ENCODE results near the gene TAL1.

- TF ChIP-seq CTCF (conservative IDR thresholded peaks at IDR 0.05 in 1 of 2, IDR thresholded peaks at IDR 0.05 in 1 of 2; ENCODE audit: extremely low read depth in 1 of 2, insufficient read depth in 1 of 2, low read depth in 1 of 2, low read length in 2 of 2) (no peak), EZH2 (IDR thresholded peaks at IDR 0.05; ENCODE audit: borderline replicate concordance, low read length) (no peak)
Measured at GRCh38 chr1:47207803-47208373, 24.1 kb downstream of the TAL1 start.
